Esophagus (tissue), 2 donors: Measurements from ENCODE around the gene DUSP22. TPM values are rescaled to one million over a fixed set of nuclear protein-coding genes. Genes with fewer than 3 reads are reported as not detected.

Experiments
- H3K27ac ChIP-seq, 2 donors: one replicate each; pipeline ENCODE4 v1.5.1; 2013; ENCODE audit warnings: low read depth in 2 of 2, mild to moderate bottlenecking in 2 of 2, inconsistent platforms in 1 of 2, low read length in 1 of 2, moderate library complexity in 1 of 2
- H3K27me3 ChIP-seq, 2 donors: one replicate each; pipeline ENCODE4 v1.6.1; 2013; ENCODE audit warnings: low read length in 2 of 2, control low read depth in 1 of 2, mild to moderate bottlenecking in 1 of 2; ENCODE audit not compliant: insufficient read depth in 2 of 2, control insufficient read depth in 1 of 2
- H3K36me3 ChIP-seq, 2 donors: one replicate each; pipeline ENCODE4 v1.6.1; 2013; ENCODE audit warnings: low read length in 1 of 2; ENCODE audit not compliant: control insufficient read depth in 2 of 2, insufficient read depth in 2 of 2
- H3K4me1 ChIP-seq, 2 donors: one replicate each; pipeline ENCODE4 v1.6.1; 2013; ENCODE audit warnings: low read length in 1 of 2; ENCODE audit not compliant: control insufficient read depth in 2 of 2, insufficient read depth in 2 of 2
- H3K4me3 ChIP-seq, 2 donors: one replicate each; pipeline ENCODE4 v1.5.1; 2013; ENCODE audit warnings: low read length in 2 of 2, mild to moderate bottlenecking in 2 of 2, low read depth in 1 of 2, moderate library complexity in 1 of 2
- H3K9me3 ChIP-seq, 2 donors: one replicate each; pipeline ENCODE4 v1.6.1; 2013; ENCODE audit warnings: mild to moderate bottlenecking in 2 of 2, low read depth in 1 of 2, low read length in 1 of 2, moderate library complexity in 1 of 2; ENCODE audit not compliant: control insufficient read depth in 2 of 2, insufficient read depth in 1 of 2
- WGBS, 2 donors: extraction: QIAGEN DNeasy Blood & Tissue Kit; methylation state at CpG; one replicate each; pipeline ENCODE4 v1.1.7; 2013; 5-methylcytosine and 5-hydroxymethylcytosine counted together
- polyA plus RNA-seq, 2 donors: library from polyadenylated mRNA; stranded (reverse); fragments of 200-250 nt; gene quantifications; one replicate each; pipeline ENCODE4 v1.2.3, GENCODE V29; 2013
- donor health status: healthy with polysubstance abuse.
- donor health status: Bipolar disorder and iron deficiency.

The DUSP22 gene
- polyA plus RNA-seq, 2 donors, result 37.4 to 55.3 TPM

DNA sequence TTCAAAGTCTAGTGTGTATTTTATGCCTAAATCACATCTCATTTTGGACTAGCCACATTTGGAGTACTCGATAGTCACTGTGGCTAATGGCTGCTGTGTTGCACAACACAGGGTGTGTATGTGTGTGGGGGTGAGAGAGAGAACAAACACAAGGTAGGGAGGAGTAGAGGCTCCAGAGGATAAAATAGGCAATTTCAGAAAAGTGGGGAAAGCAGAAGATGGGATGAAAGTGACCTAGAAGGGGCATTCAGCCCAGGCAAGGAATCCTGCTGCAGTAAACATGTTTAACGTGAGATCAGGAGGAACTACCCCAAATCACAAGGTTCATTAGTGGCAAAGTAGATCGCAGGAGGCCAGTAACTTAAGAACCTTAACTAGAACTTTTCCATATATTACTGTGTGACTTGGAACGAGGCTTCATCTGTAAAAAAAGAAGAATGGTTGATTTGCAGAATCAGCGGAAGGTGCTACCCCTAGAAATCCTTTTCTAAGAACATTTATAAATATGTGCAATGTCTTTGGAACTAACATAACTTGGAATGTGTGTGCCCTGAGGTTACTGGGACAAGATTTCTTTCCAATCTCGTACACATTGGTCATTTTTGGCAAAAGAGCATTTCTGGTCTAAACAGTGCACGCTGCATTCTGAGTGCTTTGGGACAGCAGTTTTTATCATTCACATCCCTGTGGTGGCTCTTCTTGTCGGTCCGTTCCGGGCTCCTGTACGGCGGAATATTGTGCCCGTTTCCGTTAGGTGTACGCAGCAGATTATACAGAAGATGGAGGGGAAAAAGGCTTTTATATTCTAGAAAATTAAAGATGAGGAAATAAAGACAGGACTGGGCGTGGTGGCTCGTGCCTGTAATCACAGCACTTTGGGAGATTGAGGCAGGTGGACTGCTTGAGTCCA is 2.6 kb downstream of the DUSP22 start:
- Histone ChIP-seq H3K4me3 (no peak overlapping the region), H3K4me1 (peaks cover 6% of the 10 kb centered on the region in 2 donors), H3K9me3 (peaks cover 0 to 4% of the 10 kb centered on the region in 2 donors), H3K27ac (no peak overlapping the region), H3K36me3 (no peaks in the 10 kb centered on the region), H3K27me3 (no peaks in the 10 kb centered on the region)
- WGBS, 2 donors, result 81 to 85% methylated on average over 17 of the region's 17 CpGs

DNA sequence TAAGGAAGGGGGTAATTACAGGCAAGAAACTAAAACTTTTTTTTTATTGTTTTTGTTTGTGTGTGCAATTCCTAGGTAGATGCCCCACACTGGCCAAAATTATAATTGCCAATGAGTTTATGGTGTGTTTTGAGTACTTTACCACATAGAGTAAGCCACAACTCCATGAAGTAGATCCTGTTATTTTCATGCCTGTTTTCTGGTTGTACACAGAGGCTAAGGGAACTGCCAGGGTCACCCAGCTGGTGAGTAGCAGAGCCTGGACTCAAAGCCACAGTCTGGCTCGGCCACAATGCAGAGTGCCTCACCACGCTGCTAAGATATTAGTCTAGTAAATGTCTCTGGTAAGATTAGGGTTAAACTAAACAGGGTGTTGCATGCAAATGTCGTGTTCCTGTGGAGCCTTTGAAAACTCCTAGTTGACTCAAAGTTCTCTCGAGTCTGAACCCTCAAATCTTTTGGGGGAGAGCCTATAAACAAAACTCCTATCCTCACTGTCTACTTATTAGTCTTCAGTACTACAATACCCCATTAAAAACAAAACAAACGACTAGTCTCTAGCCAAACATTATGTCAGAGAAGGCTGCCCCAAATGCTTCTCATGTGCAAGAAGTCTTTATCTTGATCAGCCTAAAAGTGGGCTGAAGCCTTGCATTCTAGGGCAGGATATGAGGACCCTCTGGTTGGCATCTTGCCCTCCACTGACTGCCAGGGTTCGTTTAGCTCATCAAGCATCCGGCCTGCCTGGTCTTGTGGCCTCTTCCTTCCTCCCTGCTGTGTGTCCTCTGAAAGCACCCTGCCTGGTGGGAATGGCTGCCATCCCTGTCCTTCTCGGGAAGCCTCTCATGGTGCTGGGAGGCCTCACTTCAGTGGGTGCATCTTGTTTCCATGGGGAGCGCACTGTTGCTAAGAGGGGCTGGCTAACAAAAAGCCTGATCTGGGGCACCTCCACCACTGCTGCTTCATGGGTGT is 4.2 kb downstream of the DUSP22 start:
- Histone ChIP-seq H3K27me3 (no peaks in the 10 kb centered on the region), H3K9me3 (peaks cover 0 to 4% of the 10 kb centered on the region in 2 donors), H3K4me1 (peaks cover 8 to 9% of the 10 kb centered on the region in 2 donors), H3K36me3 (no peaks in the 10 kb centered on the region), H3K4me3 (no peak overlapping the region), H3K27ac (peak overlapping the region; percentile 3 to 44)
- WGBS, 2 donors, result 42 to 45% methylated on average over 9 of the region's 9 CpGs

DNA sequence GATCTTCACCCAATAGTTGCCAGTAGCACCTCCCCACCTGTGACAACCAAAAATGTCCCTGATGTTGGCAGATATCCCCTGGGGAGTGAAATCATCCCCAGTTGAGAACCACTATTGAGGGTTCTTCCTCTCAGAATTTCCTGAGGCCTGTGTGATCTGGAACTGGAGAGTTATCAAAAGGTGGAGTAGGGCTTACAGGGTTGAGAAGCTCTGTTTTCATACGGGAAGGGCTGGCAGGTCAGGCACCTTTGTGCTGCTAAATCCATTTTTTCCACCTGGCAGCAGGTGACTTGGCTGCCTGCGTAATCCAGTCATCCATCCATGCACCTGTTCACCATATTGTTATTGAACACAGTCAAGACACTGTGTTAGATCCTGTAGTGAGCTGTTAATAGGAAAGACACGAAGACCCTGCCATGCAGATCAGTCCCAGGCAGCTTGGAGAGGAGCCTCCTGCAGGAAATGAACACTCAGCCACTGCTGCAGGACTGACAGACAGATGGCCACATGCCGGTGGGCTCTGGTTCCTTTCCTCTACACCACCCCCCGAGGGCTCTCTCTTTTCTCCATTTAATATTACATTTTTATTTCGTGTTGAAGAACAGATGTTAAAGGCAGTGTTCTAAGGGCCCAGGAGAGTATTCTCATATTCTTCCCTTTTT is 5.4 kb downstream of the DUSP22 start:
- Histone ChIP-seq H3K27ac (peak overlapping the region in 1 of 2 donors; percentile 0), H3K27me3 (no peaks in the 10 kb centered on the region), H3K4me1 (peaks cover 8 to 9% of the 10 kb centered on the region in 2 donors), H3K36me3 (no peaks in the 10 kb centered on the region), H3K4me3 (no peak overlapping the region), H3K9me3 (peaks cover 0 to 7% of the 10 kb centered on the region in 2 donors)
- 60 to 62% methylated on average over 6 of the region's 6 CpGs for WGBS, 2 donors

- H3K4me1 ChIP-seq, result peaks cover 8 to 9% of the 10 kb centered on the region in 2 donors
- H3K27ac ChIP-seq, result no peak overlapping the region
- no peak overlapping the region for H3K4me3 ChIP-seq
- WGBS, 2 donors, result 68 to 69% methylated on average over 11 of the region's 11 CpGs
- H3K36me3 ChIP-seq, result no peaks in the 10 kb centered on the region
- H3K9me3 ChIP-seq, result peaks cover 0 to 10% of the 10 kb centered on the region in 2 donors
- H3K27me3 ChIP-seq, result no peaks in the 10 kb centered on the region
Observed at GRCh38 chr6:298233-299103, 6.2 kb downstream of the DUSP22 start.

GRCh38 chr6:299104-299980 is 7.1 kb downstream of the DUSP22 start:
- Histone ChIP-seq H3K4me3 (no peak overlapping the region), H3K4me1 (peaks cover 8 to 12% of the 10 kb centered on the region in 2 donors), H3K27ac (no peak overlapping the region), H3K36me3 (peaks cover 0 to 5% of the 10 kb centered on the region in 2 donors), H3K27me3 (no peaks in the 10 kb centered on the region), H3K9me3 (peaks cover 4 to 14% of the 10 kb centered on the region in 2 donors)
- 74% methylated on average over 10 of the region's 10 CpGs for WGBS, 2 donors

GRCh38 chr6:300026-300425 is 7.7 kb downstream of the DUSP22 start:
- peaks cover 5 to 14% of the 10 kb centered on the region in 2 donors for H3K9me3 ChIP-seq
- H3K27me3 ChIP-seq, result no peaks in the 10 kb centered on the region
- peaks cover 8 to 13% of the 10 kb centered on the region in 2 donors for H3K4me1 ChIP-seq
- H3K36me3 ChIP-seq, result peaks cover 0 to 5% of the 10 kb centered on the region in 2 donors
- WGBS, 2 donors, result 87 to 90% methylated on average over 6 of the region's 6 CpGs
- no peak overlapping the region for H3K27ac ChIP-seq
- H3K4me3 ChIP-seq, result no peak overlapping the region

- Histone ChIP-seq H3K36me3 (peaks cover 0 to 5% of the 10 kb centered on the region in 2 donors), H3K27me3 (no peaks in the 10 kb centered on the region)
- 82 to 87% methylated on average over 10 of the region's 10 CpGs for WGBS, 2 donors
Observed at GRCh38 chr6:300494-301198, 8.4 kb downstream of the DUSP22 start.

More at GRCh38 chr6:300494-301198, 8.4 kb downstream of the DUSP22 start:
- H3K4me3 ChIP-seq, result no peak overlapping the region
- no peak overlapping the region for H3K27ac ChIP-seq
- H3K4me1 ChIP-seq, result peaks cover 8 to 13% of the 10 kb centered on the region in 2 donors
- peaks cover 5 to 16% of the 10 kb centered on the region in 2 donors for H3K9me3 ChIP-seq
